Upper lobe of right lung (tissue), 1 donor: ENCODE results near the gene AMER3. TPM values are rescaled to one million over a fixed set of nuclear protein-coding genes. Genes with fewer than 3 reads are reported as not detected.

ENCODE experiments used
- ATAC-seq: fragments of 200-7000 bp; cut with Tn5 transposase; one replicate; pipeline ENCODE4 v1.9.1; 2020; ENCODE audit warnings: mild to moderate bottlenecking, moderate library complexity
- DNase-seq: peaks from one replicate; pipeline ENCODE4 v3.0.0-alpha.2; 2020
- H3K27ac ChIP-seq: fragments of 200-600 bp; one replicate; pipeline ENCODE4 v1.8.0; 2022
- H3K27me3 ChIP-seq: fragments of 200-600 bp; one replicate; pipeline ENCODE4 v1.8.0; 2022; ENCODE audit warnings: mild to moderate bottlenecking
- H3K36me3 ChIP-seq: fragments of 200-600 bp; one replicate; pipeline ENCODE4 v1.8.0; 2022
- H3K4me1 ChIP-seq: fragments of 200-600 bp; one replicate; pipeline ENCODE4 v1.8.0; 2022
- H3K4me3 ChIP-seq: fragments of 200-600 bp; one replicate; pipeline ENCODE4 v1.8.0; 2022; ENCODE audit warnings: mild to moderate bottlenecking
- H3K9me3 ChIP-seq: fragments of 200-600 bp; one replicate; pipeline ENCODE4 v1.8.0; 2022
- intact Hi-C: fragments of 100-400 bp; cut with DNase I; formaldehyde crosslinking; loops from one replicate; pipeline ENCODE4 v1.11.0; 2022
- total RNA-seq: library from RNA; stranded (reverse); fragmentation: NEBNext Ultra II Directional; extraction: Animal tissue kit (Norgen Biotek cat#: 25700); gene quantifications from one replicate; pipeline ENCODE4 v1.2.1, GENCODE V29; 2021
- TF ChIP-seq, protein P1 (sequence below): fragments of 200-600 bp; IDR thresholded peaks from one replicate; pipeline ENCODE4 v1.8.0; 2022; ENCODE audit warnings: antibody characterized with exemption
- donor health status: DM: no; HTN: yes; CAD: no; lungs with severe emphysema.

AMER3 gene
- total RNA-seq, 1 donor from 2014 or later, result not detected

DNA sequence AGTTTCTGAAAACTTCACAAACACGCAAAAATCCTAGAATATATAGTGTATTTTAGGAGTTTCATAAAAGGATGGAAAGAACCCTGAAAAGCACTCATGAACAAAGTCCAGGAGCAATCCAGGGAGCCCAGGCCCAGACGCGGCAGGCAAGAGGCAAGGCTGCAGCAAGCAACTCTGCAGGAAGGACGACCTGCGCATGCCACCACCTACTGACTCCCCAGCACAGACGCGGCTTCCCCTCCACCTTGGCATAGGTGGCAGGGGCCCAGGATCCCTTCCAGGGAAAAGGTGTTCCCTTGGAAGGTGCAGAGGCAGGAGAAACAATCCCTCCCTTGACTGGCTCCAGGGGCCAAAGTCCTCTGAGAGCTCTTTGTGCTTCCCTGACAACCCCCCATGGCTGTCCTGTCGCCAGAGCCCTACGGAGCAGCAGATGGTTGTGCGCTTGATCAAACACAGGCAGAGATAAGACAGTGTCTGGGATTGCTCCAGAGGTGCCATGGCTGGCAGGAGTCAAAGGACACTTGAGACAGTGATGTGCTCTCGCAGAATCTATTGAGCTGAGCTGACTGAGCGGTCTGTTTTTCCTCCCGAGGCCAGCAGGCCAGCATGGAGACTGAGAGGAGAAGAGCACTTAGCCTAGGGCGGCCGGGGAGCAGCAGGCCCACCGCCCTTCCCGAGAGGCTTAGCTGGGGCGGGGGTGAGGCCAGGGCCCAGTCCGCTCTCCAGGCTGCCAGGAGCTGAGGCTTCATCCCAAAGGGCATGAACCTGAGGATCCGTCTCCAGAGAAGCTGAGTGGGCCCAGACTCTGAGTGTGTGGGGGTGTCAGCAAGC is 10.8 kb upstream of the AMER3 start:
- Histone ChIP-seq H3K27ac (no peak overlapping the region), H3K9me3 (no peaks in the 10 kb centered on the region), H3K36me3 (no peaks in the 10 kb centered on the region), H3K4me3 (no peak overlapping the region), H3K4me1 (no peaks in the 10 kb centered on the region), H3K27me3 (peaks cover 12% of the 10 kb centered on the region)
- DNase-seq, result no peak
- TF ChIP-seq, protein P1, sequence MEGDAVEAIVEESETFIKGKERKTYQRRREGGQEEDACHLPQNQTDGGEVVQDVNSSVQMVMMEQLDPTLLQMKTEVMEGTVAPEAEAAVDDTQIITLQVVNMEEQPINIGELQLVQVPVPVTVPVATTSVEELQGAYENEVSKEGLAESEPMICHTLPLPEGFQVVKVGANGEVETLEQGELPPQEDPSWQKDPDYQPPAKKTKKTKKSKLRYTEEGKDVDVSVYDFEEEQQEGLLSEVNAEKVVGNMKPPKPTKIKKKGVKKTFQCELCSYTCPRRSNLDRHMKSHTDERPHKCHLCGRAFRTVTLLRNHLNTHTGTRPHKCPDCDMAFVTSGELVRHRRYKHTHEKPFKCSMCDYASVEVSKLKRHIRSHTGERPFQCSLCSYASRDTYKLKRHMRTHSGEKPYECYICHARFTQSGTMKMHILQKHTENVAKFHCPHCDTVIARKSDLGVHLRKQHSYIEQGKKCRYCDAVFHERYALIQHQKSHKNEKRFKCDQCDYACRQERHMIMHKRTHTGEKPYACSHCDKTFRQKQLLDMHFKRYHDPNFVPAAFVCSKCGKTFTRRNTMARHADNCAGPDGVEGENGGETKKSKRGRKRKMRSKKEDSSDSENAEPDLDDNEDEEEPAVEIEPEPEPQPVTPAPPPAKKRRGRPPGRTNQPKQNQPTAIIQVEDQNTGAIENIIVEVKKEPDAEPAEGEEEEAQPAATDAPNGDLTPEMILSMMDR, result no peak
- intact Hi-C loops, result no loop called here
- ATAC-seq, result no peak

DNA sequence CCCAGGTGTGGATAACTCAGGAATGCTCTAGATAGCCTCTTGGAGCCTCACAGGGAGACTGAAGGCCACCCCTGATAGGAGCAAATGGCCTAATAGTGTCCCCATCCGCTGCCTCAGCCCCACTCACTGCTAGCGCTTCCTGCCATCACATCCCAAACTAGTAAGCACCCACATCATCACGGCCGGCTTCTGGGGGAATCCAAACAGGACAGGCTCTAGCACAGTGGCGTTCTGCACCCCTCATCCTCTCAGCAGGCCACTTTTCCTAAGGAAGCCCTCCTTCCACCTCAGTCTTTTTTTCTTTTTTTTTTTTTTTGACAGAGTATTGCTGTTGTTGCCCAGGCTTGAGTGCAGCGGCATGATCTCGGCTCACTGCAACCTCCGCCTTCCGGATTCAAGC is 6.3 kb upstream of the AMER3 start:
- ATAC-seq, result no peak
- intact Hi-C loops, result no loop called here
- Histone ChIP-seq H3K9me3 (no peaks in the 10 kb centered on the region), H3K27ac (no peak overlapping the region), H3K36me3 (no peaks in the 10 kb centered on the region), H3K4me1 (no peaks in the 10 kb centered on the region), H3K27me3 (peaks cover 7% of the 10 kb centered on the region), H3K4me3 (no peak overlapping the region)
- DNase-seq, result no peak
- TF ChIP-seq, protein P1, result no peak

DNA sequence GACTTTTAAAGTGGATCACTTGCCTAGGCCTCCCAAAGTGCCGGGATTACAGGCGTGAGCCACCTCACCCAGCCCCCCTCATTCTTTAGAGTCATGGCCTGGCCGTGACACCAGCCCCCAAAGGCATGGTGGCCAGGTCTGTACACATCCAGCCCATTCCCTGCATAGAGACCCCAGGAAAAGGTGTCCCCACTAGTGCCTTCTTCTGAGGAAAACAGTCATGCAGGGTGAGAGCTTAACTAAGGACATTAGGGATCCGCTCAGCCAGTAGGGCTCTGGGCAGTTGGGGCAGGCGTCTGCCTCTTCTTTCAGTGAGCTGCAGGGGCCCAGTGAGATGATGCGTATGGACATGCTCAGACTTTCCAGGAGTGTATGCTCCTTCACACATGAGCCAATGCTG is 5.7 kb upstream of the AMER3 start:
- no peaks in the 10 kb centered on the region for H3K4me1 ChIP-seq
- H3K27me3 ChIP-seq, result peaks cover 6% of the 10 kb centered on the region
- no peaks in the 10 kb centered on the region for H3K9me3 ChIP-seq
- DNase-seq (no peak), ATAC-seq (no peak)
- intact Hi-C loops, result no loop called here
- H3K27ac ChIP-seq, result no peak overlapping the region
- no peak overlapping the region for H3K4me3 ChIP-seq
- H3K36me3 ChIP-seq, result no peaks in the 10 kb centered on the region
- TF ChIP-seq, protein P1, result no peak

DNA sequence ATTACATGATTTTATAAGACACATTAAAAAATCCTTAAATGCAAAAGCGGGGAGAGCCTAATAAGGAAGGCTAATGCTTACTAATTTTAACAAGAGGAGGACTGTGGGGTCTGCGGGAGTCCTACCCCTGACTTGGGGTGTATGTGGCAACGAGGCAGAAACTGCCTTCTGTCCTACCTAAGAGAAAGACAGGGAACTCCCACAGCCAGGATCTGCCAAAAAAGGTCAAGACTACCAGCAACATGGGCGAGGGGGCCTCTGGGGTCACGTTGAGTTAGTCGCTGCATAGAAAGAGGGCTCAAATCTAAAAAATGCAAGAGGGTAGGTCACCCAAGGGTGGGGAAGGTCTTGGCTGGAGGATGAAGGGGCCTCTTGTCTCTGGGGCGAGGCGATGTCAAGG is 529 bp upstream of the AMER3 start:
- intact Hi-C loops, result no loop called here
- no peak overlapping the region for H3K4me3 ChIP-seq
- no peaks in the 10 kb centered on the region for H3K36me3 ChIP-seq
- TF ChIP-seq, protein P1, result no peak
- H3K4me1 ChIP-seq, result no peaks in the 10 kb centered on the region
- DNase-seq (no peak), ATAC-seq (no peak)
- H3K27me3 ChIP-seq, result peaks cover 37% of the 10 kb centered on the region
- no peaks in the 10 kb centered on the region for H3K9me3 ChIP-seq
- no peak overlapping the region for H3K27ac ChIP-seq

DNA sequence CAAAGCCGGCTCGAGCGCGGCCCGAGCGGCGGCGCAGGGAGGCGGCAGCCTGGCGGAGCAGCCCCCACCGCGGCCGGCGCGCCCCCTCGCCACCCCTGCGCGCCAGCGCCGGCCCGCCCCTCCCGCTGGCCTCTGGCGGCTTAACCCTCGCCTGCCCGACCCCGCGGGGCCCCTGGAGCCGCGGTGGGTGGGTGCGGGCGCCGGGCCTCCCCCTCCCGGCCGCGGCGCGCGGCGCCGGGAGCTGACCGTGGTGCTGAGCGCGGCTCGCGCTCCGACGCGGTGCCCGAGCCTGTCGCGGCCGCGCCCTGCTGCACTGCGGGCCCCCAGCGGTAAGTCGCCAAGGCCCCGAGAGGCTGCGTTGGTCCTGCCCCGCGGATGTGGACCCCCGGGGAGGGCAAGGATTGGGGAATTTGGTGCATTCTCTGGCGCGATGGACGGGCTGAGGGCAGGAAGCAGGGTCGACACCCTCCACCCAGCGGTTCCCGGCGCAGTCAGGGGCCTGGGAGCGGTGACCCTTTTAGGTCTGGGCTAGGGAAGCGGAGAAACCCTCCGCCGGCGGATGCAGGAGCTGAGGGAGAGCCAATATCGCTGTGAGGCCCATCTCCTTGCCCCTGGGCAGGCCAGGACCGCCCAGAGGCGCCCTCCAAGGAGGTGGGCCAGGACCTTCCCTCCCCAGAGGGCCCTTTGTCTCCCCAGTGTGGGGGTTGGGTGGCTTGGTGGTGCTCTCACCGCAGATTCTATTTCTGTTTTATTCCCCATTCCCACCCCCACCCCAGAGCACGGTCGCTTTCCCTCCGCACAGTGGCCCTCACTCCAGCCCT is 923 bp downstream of the AMER3 start:
- Histone ChIP-seq H3K4me1 (no peaks in the 10 kb centered on the region), H3K27me3 (peaks cover 45% of the 10 kb centered on the region), H3K27ac (no peak overlapping the region), H3K9me3 (no peaks in the 10 kb centered on the region), H3K4me3 (no peak overlapping the region), H3K36me3 (no peaks in the 10 kb centered on the region)
- intact Hi-C loops, result no loop called here
- TF ChIP-seq, protein P1, result no peak
- DNase-seq, result no peak
- peak; percentile 82 for ATAC-seq
